K562 treated with DMSO at 1 percent for 24 hours (cell line): ENCODE data around the gene PCDHGA2. TPM values are rescaled to one million over a fixed set of nuclear protein-coding genes. Genes with fewer than 3 reads are reported as not detected.

ENCODE experiments used
- total RNA-seq: library from RNA; unstranded; fragments of 300-600 nt; gene quantifications from 2 replicates; pipeline ENCODE4 v1.2.3, GENCODE V29; 2022; ENCODE audit warnings: low read depth; ENCODE audit not compliant: insufficient read depth

The PCDHGA2 gene
- total RNA-seq = 0.54 and 0.63 TPM in 2 replicates

GRCh38 chr5:141338538-141339306 lies at the start of gene PCDHGA2:
TSS of gene PCDHGA2 (plus strand) at chr5:141338760.

GRCh38 chr5:141303756-141304155 lies 34.8 kb upstream of the PCDHGA2 start, which contains the start of gene SLC25A2:
TSS of gene SLC25A2 (minus strand) at chr5:141304049. CDS start at chr5:141303865, 184 bp downstream.

GRCh38 chr5:141320225-141321169 lies 18.1 kb upstream of the PCDHGA2 start, which contains the start of gene TAF7:
TSS of gene TAF7 (minus strand) at chr5:141320784. CDS start at chr5:141320044, 740 bp downstream.

GRCh38 chr5:141330299-141331080 lies 8.1 kb upstream of the PCDHGA2 start, which contains the start of gene PCDHGA1:
TSS of gene PCDHGA1 (plus strand) at chr5:141330514.

GRCh38 chr5:141343242-141343952 lies 4.8 kb downstream of the PCDHGA2 start, which contains the start of gene PCDHGA3:
TSS of gene PCDHGA3 (plus strand) at chr5:141343829. CDS start at chr5:141344034, 205 bp downstream.

GRCh38 chr5:141349917-141350619 lies 11.5 kb downstream of the PCDHGA2 start, which contains the start of gene PCDHGB1:
TSS of gene PCDHGB1 (plus strand) at chr5:141350099. CDS start at chr5:141350261, 162 bp downstream.

GRCh38 chr5:141354900-141355469 lies 16.4 kb downstream of the PCDHGA2 start, which contains the start of gene PCDHGA4:
TSS of gene PCDHGA4 (plus strand) at chr5:141355021. CDS start at chr5:141355108, 87 bp downstream.

GRCh38 chr5:141359790-141360426 lies 21.3 kb downstream of the PCDHGA2 start, which contains the start of gene PCDHGB2:
TSS of gene PCDHGB2 (plus strand) at chr5:141359994. CDS start at chr5:141360136, 142 bp downstream.

GRCh38 chr5:141363952-141364660 lies 25.5 kb downstream of the PCDHGA2 start, which contains the start of gene PCDHGA5:
TSS of gene PCDHGA5 (plus strand) at chr5:141364162. CDS start at chr5:141364331, 169 bp downstream.

GRCh38 chr5:141369994-141370848 lies 31.7 kb downstream of the PCDHGA2 start, which contains the start of gene PCDHGB3:
TSS of gene PCDHGB3 (plus strand) at chr5:141370242. CDS start at chr5:141370395, 153 bp downstream.

GRCh38 chr5:141373673-141374317 lies 35.2 kb downstream of the PCDHGA2 start, which contains the start of gene PCDHGA6:
TSS of gene PCDHGA6 (plus strand) at chr5:141373891. CDS start at chr5:141374084, 193 bp downstream.

GRCh38 chr5:141382469-141383294 lies 44.1 kb downstream of the PCDHGA2 start, which contains the start of gene PCDHGA7:
TSS of gene PCDHGA7 (plus strand) at chr5:141382742. CDS start at chr5:141382900, 158 bp downstream.

GRCh38 chr5:141387557-141388311 lies 49.2 kb downstream of the PCDHGA2 start, which contains the start of gene PCDHGB4:
TSS of gene PCDHGB4 (plus strand) at chr5:141387698. CDS start at chr5:141387885, 187 bp downstream.

GRCh38 chr5:141392429-141393198 lies 54.1 kb downstream of the PCDHGA2 start, which contains the start of gene PCDHGA8:
TSS of gene PCDHGA8 (plus strand) at chr5:141392633. CDS start at chr5:141392814, 181 bp downstream.

